HG03342 (cell line): ENCODE data around the gene DGKZ.

Source experiments
- ATAC-seq: cut with Tn5 transposase; IDR thresholded peaks from one replicate; pipeline ENCODE4 v1.9.1; 2021; ENCODE audit warnings: mild to moderate bottlenecking, moderate library complexity; ENCODE audit not compliant: unreplicated experiment

DGKZ gene

GRCh38 chr11:46326813-46327416, 20.3 kb upstream of the DGKZ start:
- ATAC-seq = no peak

GRCh38 chr11:46327829-46328228, 19.4 kb upstream of the DGKZ start:
- ATAC-seq = no peak

GRCh38 chr11:46330154-46330553, 17.1 kb upstream of the DGKZ start:
- ATAC-seq = no peak

- ATAC-seq = no peak
Measured at GRCh38 chr11:46330563-46331281, 16.5 kb upstream of the DGKZ start.

- ATAC-seq = no peak
Measured at GRCh38 chr11:46331282-46331984, 15.8 kb upstream of the DGKZ start.

GRCh38 chr11:46332093-46332567, 15.1 kb upstream of the DGKZ start:
- ATAC-seq = no peak

- ATAC-seq = no peak
Measured at GRCh38 chr11:46332568-46333393, 14.5 kb upstream of the DGKZ start.

- no peak for ATAC-seq
Measured at GRCh38 chr11:46333394-46333947, 13.8 kb upstream of the DGKZ start.

GRCh38 chr11:46334211-46334610, 13.1 kb upstream of the DGKZ start:
- no peak for ATAC-seq

- no peak for ATAC-seq
Measured at GRCh38 chr11:46335271-46335670, 12.0 kb upstream of the DGKZ start.

GRCh38 chr11:46335890-46336562, 11.2 kb upstream of the DGKZ start:
- ATAC-seq = no peak

- no peak for ATAC-seq
Measured at GRCh38 chr11:46336563-46337180, 10.6 kb upstream of the DGKZ start.

- no peak for ATAC-seq
Measured at GRCh38 chr11:46337626-46338345, 9.5 kb upstream of the DGKZ start.

GRCh38 chr11:46338636-46338987, 8.7 kb upstream of the DGKZ start:
- no peak for ATAC-seq

GRCh38 chr11:46338988-46339666, 8.1 kb upstream of the DGKZ start:
- no peak for ATAC-seq

- ATAC-seq = no peak
Measured at GRCh38 chr11:46339816-46340215, 7.4 kb upstream of the DGKZ start.

- ATAC-seq = no peak
Measured at GRCh38 chr11:46341454-46341853, 5.8 kb upstream of the DGKZ start.

- no peak for ATAC-seq
Measured at GRCh38 chr11:46342239-46342638, 5.0 kb upstream of the DGKZ start.

- no peak for ATAC-seq
Measured at GRCh38 chr11:46343520-46343919, 3.7 kb upstream of the DGKZ start.
